HCT116 (cell line): ENCODE data around the gene POFUT1. TPM values are rescaled to one million over a fixed set of nuclear protein-coding genes. Genes with fewer than 3 reads are reported as not detected.

ENCODE experiments used
- ATAC-seq: fragments of 200-7000 bp; cut with Tn5 transposase; 2 replicates; pipeline ENCODE4 v1.9.1; 2020; ENCODE audit warnings: mild to moderate bottlenecking, moderate library complexity
- BruUV-seq: library from RNA; stranded (reverse); fragments of 400-500 nt; replicated peaks from 2 replicates; lab custom pipeline; 2021; lab: Mats Ljungman, UMichigan
- CTCF ChIA-PET: fragments of 300-600 bp; sonication (Branson Sonifier 250); formaldehyde crosslinking; loops from one replicate; lab custom pipeline; 2021; ENCODE audit warnings: antibody characterized with exemption; lab: Charles Lee
- POLR2A ChIA-PET: fragments of 300-600, 350-600 bp; sonication (Branson Sonifier 250); formaldehyde crosslinking; loops from one replicate; lab custom pipeline; 2021; ENCODE audit warnings: antibody characterized with exemption; lab: Charles Lee
- RAD21 ChIA-PET, 2 experiments: fragments of 300-600 bp; sonication (Branson Sonifier 250); formaldehyde crosslinking; loops; one replicate each; lab custom pipeline; 2023; ENCODE audit warnings: low total read pairs in 2 of 2; ENCODE audit not compliant: uncharacterized antibody in 2 of 2, unreplicated experiment in 2 of 2, low non-redundant PET in 1 of 2; lab: Charles Lee
- DNase-seq: peaks from one replicate; pipeline ENCODE4 v3.0.0-alpha.2; 2010; ENCODE audit warnings: low read depth, low spot score
- H2AFZ ChIP-seq: fragments of 200-600 bp; shearing (Covaris generic), sonication (generic); 2 replicates; pipeline ENCODE4 v1.6.1; 2017; ENCODE audit warnings: low read depth, mixed run types, mixed read lengths, antibody characterized with exemption, low read length; ENCODE audit not compliant: poor library complexity, severe bottlenecking
- H3K27ac ChIP-seq: 2 replicates; pipeline ENCODE4 v1.5.1; 2012; ENCODE audit warnings: low read depth, low read length
- H3K27me3 ChIP-seq: fragments of 200-600 bp; sonication (generic); 2 replicates; pipeline ENCODE4 v1.6.1; 2016; ENCODE audit warnings: mixed run types, low read length, mixed read lengths; ENCODE audit not compliant: insufficient read depth
- H3K36me3 ChIP-seq, 2 experiments: fragments of 200-500 bp in 1 of 2; fragments of 200-600 bp in 1 of 2; sonication (Bioruptor generic) in 1 of 2; sonication (generic) in 1 of 2; 2 replicates each; pipeline versions ENCODE4 v1.5.1 to v1.6.1; 2014 to 2016; ENCODE audit warnings: low read length in 2 of 2, inconsistent platforms in 1 of 2, mixed read lengths in 1 of 2, mixed run types in 1 of 2; ENCODE audit not compliant: insufficient read depth in 2 of 2, control insufficient read depth in 1 of 2
- H3K4me1 ChIP-seq, 2 experiments: fragments of 200-600 bp in 1 of 2; sonication (generic) in 1 of 2; 2 replicates each; pipeline versions ENCODE4 v1.5.1 to v1.6.1; 2012 to 2017; ENCODE audit warnings: low read length in 2 of 2, inconsistent platforms in 1 of 2, mild to moderate bottlenecking in 1 of 2, mixed read lengths in 1 of 2, mixed run types in 1 of 2, moderate library complexity in 1 of 2; ENCODE audit not compliant: insufficient read depth in 2 of 2, control insufficient read depth in 1 of 2
- H3K4me2 ChIP-seq: fragments of 200-600 bp; sonication (generic); 2 replicates; pipeline ENCODE4 v1.6.1; 2017; ENCODE audit warnings: mixed run types, low read length, mixed read lengths
- H3K4me3 ChIP-seq, 2 experiments: fragments of 200-600 bp in 1 of 2; sonication (generic) in 1 of 2; replicated peaks in 1 of 2; 2 replicates each; pipeline ENCODE4 v1.5.1; 2011 to 2016; ENCODE audit warnings: low read length in 2 of 2, control low read depth in 1 of 2, low read depth in 1 of 2, mild to moderate bottlenecking in 1 of 2, mixed read lengths in 1 of 2, mixed run types in 1 of 2
- H3K79me2 ChIP-seq: fragments of 200-600 bp; sonication (generic); 2 replicates; pipeline ENCODE4 v1.6.1; 2017; ENCODE audit warnings: mild to moderate bottlenecking, mixed run types, low read length, moderate library complexity, mixed read lengths; ENCODE audit not compliant: insufficient read depth
- H3K9ac ChIP-seq: fragments of 200-600 bp; sonication (generic); 2 replicates; pipeline ENCODE4 v1.6.1; 2016; ENCODE audit warnings: low read length, mixed read lengths
- H3K9me2 ChIP-seq: fragments of 200-600 bp; sonication (generic), shearing (Covaris generic); 2 replicates; pipeline ENCODE4 v1.6.1; 2017; ENCODE audit warnings: mixed run types, mild to moderate bottlenecking, moderate library complexity; ENCODE audit not compliant: insufficient read depth
- H3K9me3 ChIP-seq, 2 experiments: fragments of 200-500 bp in 1 of 2; fragments of 200-600 bp in 1 of 2; sonication (Bioruptor generic) in 1 of 2; sonication (generic) in 1 of 2; 2 replicates each; pipeline ENCODE4 v1.6.1; 2014 to 2017; ENCODE audit warnings: low read length in 2 of 2, mixed read lengths in 2 of 2, inconsistent platforms in 1 of 2, low read depth in 1 of 2, mild to moderate bottlenecking in 1 of 2, mixed run types in 1 of 2, moderate library complexity in 1 of 2; ENCODE audit not compliant: control insufficient read depth in 1 of 2, insufficient read depth in 1 of 2
- H4K20me1 ChIP-seq: fragments of 200-600 bp; sonication (generic), shearing (Covaris generic); 2 replicates; pipeline ENCODE4 v1.6.1; 2017; ENCODE audit warnings: mixed run types, mild to moderate bottlenecking, moderate library complexity; ENCODE audit not compliant: insufficient read depth
- ATF3 ChIP-seq: IDR thresholded peaks from 2 replicates; pipeline ENCODE4 v1.6.1; 2012
- CBX3 ChIP-seq: IDR thresholded peaks from 2 replicates; pipeline ENCODE4 v1.6.1; 2012; ENCODE audit warnings: low read depth
- CEBPB ChIP-seq: IDR thresholded peaks from 2 replicates; pipeline ENCODE4 v1.6.1; 2012; ENCODE audit warnings: low read depth
- CTCF ChIP-seq, 3 experiments: fragments of 200-600 bp in 1 of 3; sonication (generic) in 1 of 3; IDR thresholded peaks in 2 of 3; conservative IDR thresholded peaks in 1 of 3; 2 replicates each; pipeline ENCODE4 v1.5.1; 2012 to 2017; ENCODE audit warnings: low read depth in 2 of 3, low read length in 2 of 3, antibody characterized with exemption in 1 of 3, borderline replicate concordance in 1 of 3, control low read depth in 1 of 3, mild to moderate bottlenecking in 1 of 3, mixed read lengths in 1 of 3, mixed run types in 1 of 3, moderate library complexity in 1 of 3; ENCODE audit not compliant: insufficient read depth in 1 of 3
- EGR1 ChIP-seq: IDR thresholded peaks from 2 replicates; pipeline ENCODE4 v1.6.1; 2012; ENCODE audit warnings: low read depth
- ELF1 ChIP-seq: IDR thresholded peaks from 2 replicates; pipeline ENCODE4 v1.6.1; 2012; ENCODE audit warnings: low read depth, borderline replicate concordance
- FOSL1 ChIP-seq: IDR thresholded peaks from 2 replicates; pipeline ENCODE4 v1.6.1; 2012; ENCODE audit warnings: low read depth
- MAX ChIP-seq: IDR thresholded peaks from 2 replicates; pipeline ENCODE4 v1.6.1; 2012
- POLR2A ChIP-seq: IDR thresholded peaks from 2 replicates; pipeline ENCODE4 v1.7.0; 2011; ENCODE audit warnings: borderline replicate concordance; ENCODE audit not compliant: insufficient read depth, insufficient read length; ENCODE audit errors: extremely low read depth
- POLR2AphosphoS5 ChIP-seq: IDR thresholded peaks from 2 replicates; pipeline ENCODE4 v1.6.1; 2011; ENCODE audit warnings: mild to moderate bottlenecking, low read depth, low read length, moderate library complexity
- RAD21 ChIP-seq: IDR thresholded peaks from 2 replicates; pipeline ENCODE4 v1.6.1; 2012; ENCODE audit warnings: low read depth, mild to moderate bottlenecking
- REST ChIP-seq: IDR thresholded peaks from 2 replicates; pipeline ENCODE4 v1.6.1; 2012; ENCODE audit warnings: low read depth
- YY1 ChIP-seq: IDR thresholded peaks from 2 replicates; pipeline ENCODE4 v1.6.1; 2011; ENCODE audit warnings: low read length, low read depth, moderate library complexity, mild to moderate bottlenecking; ENCODE audit not compliant: insufficient replicate concordance; ENCODE audit errors: extremely low read depth
- ZBTB33 ChIP-seq: IDR thresholded peaks from 2 replicates; pipeline ENCODE4 v1.6.1; 2011; ENCODE audit warnings: mild to moderate bottlenecking, low read length, moderate library complexity; ENCODE audit not compliant: insufficient replicate concordance; ENCODE audit errors: extremely low read depth
- ZNF274 ChIP-seq: fragments of 200-500 bp; sonication (Bioruptor generic); IDR thresholded peaks from 2 replicates; pipeline ENCODE4 v1.6.1; 2014; ENCODE audit warnings: mild to moderate bottlenecking, low read depth, low read length, inconsistent platforms
- intact Hi-C: fragments of 100-400 bp; cut with micrococcal nuclease; formaldehyde crosslinking; loops from 2 replicates; pipeline ENCODE4 v1.10.0; 2022
- total RNA-seq: library from RNA; stranded (reverse); gene quantifications from one replicate; pipeline ENCODE4 v1.2.1, GENCODE V29; 2021; ENCODE audit not compliant: unreplicated experiment

Gene POFUT1
- total RNA-seq, 1 experiment from 2014 or later: 34.5 TPM

- Histone ChIP-seq H3K9ac (no peak overlapping the region), H3K79me2 (no peaks in the 10 kb centered on the region), H3K9me2 (no peaks in the 10 kb centered on the region), H3K36me3 (peaks cover 14 to 25% of the 10 kb centered on the region in 2 experiments), H3K4me2 (no peak overlapping the region), H2AFZ (no peak overlapping the region), H3K4me1 (peaks cover 5 to 6% of the 10 kb centered on the region in 2 experiments; a peak in 2 of 4 replicates), H3K27me3 (no peaks in the 10 kb centered on the region)
- no TSS peak for BruUV-seq
- POLR2A ChIA-PET: no interaction called here
- CTCF ChIA-PET: no interaction called here
- RAD21 ChIA-PET: no interaction called here
- intact Hi-C loops: no loop called here
- no peak for TF ChIP-seq ELF1
- TF ChIP-seq POLR2AphosphoS5: no peak
- no peak for TF ChIP-seq ZBTB33
- TF ChIP-seq ZNF274: no peak
- no peak for TF ChIP-seq CEBPB
- TF ChIP-seq EGR1: no peak
- TF ChIP-seq CTCF (IDR thresholded peaks at IDR 0.05 in 2 of 3, conservative IDR thresholded peaks at IDR 0.05 in 1 of 3; ENCODE audit: borderline replicate concordance in 1 of 3, insufficient read depth in 1 of 3, low read depth in 2 of 3, low read length in 2 of 3): no peak
- no peak for TF ChIP-seq CBX3
- no peak for TF ChIP-seq RAD21
- TF ChIP-seq ATF3: no peak
- no peak for TF ChIP-seq MAX
- no peak for TF ChIP-seq REST
- TF ChIP-seq YY1: no peak
- TF ChIP-seq FOSL1: no peak
- no peak for TF ChIP-seq POLR2A
- TF ChIP-seq, all 23 proteins: peak for 0
- H3K4me3 ChIP-seq: no peak overlapping the region
- no peak for DNase-seq
- H3K9me3 ChIP-seq: no peaks in the 10 kb centered on the region
- H4K20me1 ChIP-seq: no peaks in the 10 kb centered on the region
- H3K27ac ChIP-seq: no peak overlapping the region
- ATAC-seq: no peak
These were observed 29.1 kb downstream of the POFUT1 start for GRCh38 chr20:32236819-32237218.
